ENCODE results near the gene ZNF202.
"Not testable (repeated sequence)": the region's sequence is repeated elsewhere in the genome, so short reads cannot be mapped to it uniquely, and the experiment has no call there.

ZNF202 gene

GRCh38 chr11:123754101-123754568 lies 12.7 kb upstream of the ZNF202 start, which contains the start of gene OR6X1:
OR6X1 (minus strand) TSS chr11:123754518; CDS start chr11:123754518, 0 bp downstream.
- H3K4me3 Mint-ChIP-seq: no peak within 1 kb of the TSS
- peaks cover 41% of the 10 kb centered on the region for H3K27me3 Mint-ChIP-seq
- H3K36me3 Mint-ChIP-seq: no peaks in the 10 kb centered on the region
- ATAC-seq: no peak
- no peaks in the 10 kb centered on the region for H3K9me3 Mint-ChIP-seq
- H3K27ac Mint-ChIP-seq: no peak within 1 kb of the TSS
- no peaks in the 10 kb centered on the region for H3K4me1 Mint-ChIP-seq

- Mint-ChIP-seq H3K4me1 (no peaks in the 10 kb centered on the region), H3K27me3 (peaks cover 51% of the 10 kb centered on the region), H3K27ac (no peak overlapping the region), H3K9me3 (no peaks in the 10 kb centered on the region), H3K36me3 (no peaks in the 10 kb centered on the region), H3K4me3 (no peak overlapping the region)
- ATAC-seq: no peak
Observed at GRCh38 chr11:123753110-123753509, 11.7 kb upstream of the ZNF202 start.

GRCh38 chr11:123751781-123752180 lies 10.3 kb upstream of the ZNF202 start:
- H3K36me3 Mint-ChIP-seq: no peaks in the 10 kb centered on the region
- H3K27me3 Mint-ChIP-seq: peaks cover 64% of the 10 kb centered on the region
- H3K4me3 Mint-ChIP-seq: no peak overlapping the region
- no peaks in the 10 kb centered on the region for H3K9me3 Mint-ChIP-seq
- no peaks in the 10 kb centered on the region for H3K4me1 Mint-ChIP-seq
- no peak overlapping the region for H3K27ac Mint-ChIP-seq
- ATAC-seq: no peak

- peaks cover 70% of the 10 kb centered on the region for H3K27me3 Mint-ChIP-seq
- H3K4me1 Mint-ChIP-seq, H3K27ac Mint-ChIP-seq, ATAC-seq, H3K9me3 Mint-ChIP-seq, H3K4me3 Mint-ChIP-seq, H3K36me3 Mint-ChIP-seq: not testable (repeated sequence)
Observed at GRCh38 chr11:123748349-123748748, 6.9 kb upstream of the ZNF202 start.

- Mint-ChIP-seq H3K27me3 (peaks cover 50% of the 10 kb centered on the region), H3K4me3 (no peak overlapping the region), H3K9me3 (no peaks in the 10 kb centered on the region), H3K4me1 (peaks cover 10% of the 10 kb centered on the region), H3K36me3 (no peaks in the 10 kb centered on the region), H3K27ac (no peak overlapping the region)
- no peak for ATAC-seq
Observed at GRCh38 chr11:123745764-123746451, 4.4 kb upstream of the ZNF202 start.

GRCh38 chr11:123742724-123743120 lies 1.3 kb upstream of the ZNF202 start:
- no peak for ATAC-seq
- H3K4me1 Mint-ChIP-seq: peaks cover 29% of the 10 kb centered on the region
- peak overlapping the region; percentile 92 for H3K27ac Mint-ChIP-seq
- no peaks in the 10 kb centered on the region for H3K9me3 Mint-ChIP-seq
- peaks cover 7% of the 10 kb centered on the region for H3K36me3 Mint-ChIP-seq
- peaks cover 23% of the 10 kb centered on the region for H3K27me3 Mint-ChIP-seq
- no peak overlapping the region for H3K4me3 Mint-ChIP-seq

- H3K27me3 Mint-ChIP-seq: peaks cover 17% of the 10 kb centered on the region
- H3K27ac Mint-ChIP-seq: peak overlapping the region; percentile 92
- no peaks in the 10 kb centered on the region for H3K9me3 Mint-ChIP-seq
- no peak for ATAC-seq
- peaks cover 29% of the 10 kb centered on the region for H3K4me1 Mint-ChIP-seq
- H3K4me3 Mint-ChIP-seq: peak overlapping the region; percentile 98
- H3K36me3 Mint-ChIP-seq: peaks cover 13% of the 10 kb centered on the region
Observed at GRCh38 chr11:123742031-123742723, 717 bp upstream of the ZNF202 start.

- peak; percentile 1 for ATAC-seq
- H3K4me3 Mint-ChIP-seq: peak overlapping the region; percentile 98
Observed at GRCh38 chr11:123740787-123741158, 687 bp downstream of the ZNF202 start.

GRCh38 chr11:123738374-123738773 lies 3.1 kb downstream of the ZNF202 start:
- Mint-ChIP-seq H3K27ac (no peak overlapping the region), H3K4me3 (no peak overlapping the region), H3K36me3 (peaks cover 15% of the 10 kb centered on the region), H3K27me3 (no peaks in the 10 kb centered on the region), H3K9me3 (no peaks in the 10 kb centered on the region), H3K4me1 (peaks cover 29% of the 10 kb centered on the region)
- ATAC-seq: no peak

More at GRCh38 chr11:123740787-123741158, 687 bp downstream of the ZNF202 start:
- Mint-ChIP-seq H3K27me3 (peaks cover 7% of the 10 kb centered on the region), H3K36me3 (peaks cover 15% of the 10 kb centered on the region), H3K4me1 (peaks cover 29% of the 10 kb centered on the region), H3K27ac (peak overlapping the region; percentile 92), H3K9me3 (no peaks in the 10 kb centered on the region)

GRCh38 chr11:123736769-123737168 lies 4.7 kb downstream of the ZNF202 start:
- Mint-ChIP-seq H3K4me1 (peaks cover 21% of the 10 kb centered on the region), H3K27me3 (no peaks in the 10 kb centered on the region), H3K4me3 (no peak overlapping the region), H3K36me3 (peaks cover 15% of the 10 kb centered on the region), H3K27ac (no peak overlapping the region), H3K9me3 (no peaks in the 10 kb centered on the region)
- ATAC-seq: no peak

- Mint-ChIP-seq H3K4me1 (no peaks in the 10 kb centered on the region), H3K4me3 (no peak overlapping the region), H3K27ac (no peak overlapping the region), H3K36me3 (no peaks in the 10 kb centered on the region), H3K27me3 (no peaks in the 10 kb centered on the region), H3K9me3 (peaks cover 20% of the 10 kb centered on the region)
- ATAC-seq: no peak
Observed at GRCh38 chr11:123729602-123730001, 11.9 kb downstream of the ZNF202 start.

- no peaks in the 10 kb centered on the region for H3K4me1 Mint-ChIP-seq
- no peak overlapping the region for H3K4me3 Mint-ChIP-seq
- ATAC-seq: no peak
- H3K27me3 Mint-ChIP-seq: no peaks in the 10 kb centered on the region
- H3K9me3 Mint-ChIP-seq: peaks cover 26% of the 10 kb centered on the region
- peaks cover 17% of the 10 kb centered on the region for H3K36me3 Mint-ChIP-seq
- H3K27ac Mint-ChIP-seq: no peak overlapping the region
Observed at GRCh38 chr11:123725995-123726655, 15.3 kb downstream of the ZNF202 start.

GRCh38 chr11:123719452-123719851 lies 22.0 kb downstream of the ZNF202 start:
- peaks cover 10% of the 10 kb centered on the region for H3K27me3 Mint-ChIP-seq
- peaks cover 4% of the 10 kb centered on the region for H3K9me3 Mint-ChIP-seq
- no peak overlapping the region for H3K27ac Mint-ChIP-seq
- H3K4me3 Mint-ChIP-seq: no peak overlapping the region
- peaks cover 17% of the 10 kb centered on the region for H3K36me3 Mint-ChIP-seq
- H3K4me1 Mint-ChIP-seq: no peaks in the 10 kb centered on the region
- no peak for ATAC-seq

- H3K27ac Mint-ChIP-seq: no peak overlapping the region
- no peak for ATAC-seq
- H3K27me3 Mint-ChIP-seq: peaks cover 10% of the 10 kb centered on the region
- peaks cover under 1% of the 10 kb centered on the region for H3K9me3 Mint-ChIP-seq
- no peak overlapping the region for H3K4me3 Mint-ChIP-seq
- peaks cover 13% of the 10 kb centered on the region for H3K36me3 Mint-ChIP-seq
- no peaks in the 10 kb centered on the region for H3K4me1 Mint-ChIP-seq
Observed at GRCh38 chr11:123718469-123718868, 23.0 kb downstream of the ZNF202 start.

- no peaks in the 10 kb centered on the region for H3K4me1 Mint-ChIP-seq
- H3K36me3 Mint-ChIP-seq: peaks cover 9% of the 10 kb centered on the region
- ATAC-seq: no peak
- no peak overlapping the region for H3K27ac Mint-ChIP-seq
- no peaks in the 10 kb centered on the region for H3K9me3 Mint-ChIP-seq
- peaks cover 10% of the 10 kb centered on the region for H3K27me3 Mint-ChIP-seq
- H3K4me3 Mint-ChIP-seq: no peak overlapping the region
Observed at GRCh38 chr11:123718063-123718462, 23.4 kb downstream of the ZNF202 start.
